Uterus (tissue), 4 donors: Measurements from ENCODE around the gene MAP3K3. TPM values are rescaled to one million over a fixed set of nuclear protein-coding genes. Genes with fewer than 3 reads are reported as not detected.

ENCODE experiments used
- DNase-seq, 2 donors: peaks; one replicate each; pipeline ENCODE4 v3.0.0-alpha.2; 2019 to 2020
- H3K27ac ChIP-seq, 2 donors: fragments of 200-600 bp; sonication (generic); 1 replicate in 1 of 2; 2 replicates in 1 of 2; pipeline ENCODE4 v1.5.1; 2016 to 2018
- H3K27me3 ChIP-seq, 2 donors: fragments of 200-600 bp; sonication (generic); one replicate each; pipeline ENCODE4 v1.5.1; 2018 to 2019; ENCODE audit warnings: control low read depth in 1 of 2
- H3K36me3 ChIP-seq, 2 donors: fragments of 200-600 bp; sonication (generic); one replicate each; pipeline ENCODE4 v1.5.1; 2019; ENCODE audit warnings: control low read depth in 1 of 2
- H3K4me1 ChIP-seq, 2 donors: fragments of 200-600 bp; sonication (generic); one replicate each; pipeline ENCODE4 v1.5.1; 2018 to 2019; ENCODE audit warnings: control low read depth in 1 of 2
- H3K4me3 ChIP-seq, 2 donors: fragments of 200-600 bp; sonication (generic); 1 replicate in 1 of 2; 2 replicates in 1 of 2; pipeline ENCODE4 v1.5.1; 2018 to 2019; ENCODE audit warnings: mild to moderate bottlenecking in 1 of 2
- H3K9me3 ChIP-seq, 2 donors: fragments of 200-600 bp; sonication (generic); one replicate each; pipeline ENCODE4 v1.5.1; 2019; ENCODE audit warnings: control low read depth in 1 of 2
- POLR2A ChIP-seq, 2 donors: fragments of 450-650 bp; IDR thresholded peaks; one replicate each; pipeline ENCODE4 v1.6.1; 2016; ENCODE audit warnings: antibody characterized with exemption in 2 of 2, mild to moderate bottlenecking in 1 of 2, moderate library complexity in 1 of 2
- intact Hi-C: fragments of 100-400 bp; cut with DNase I; formaldehyde crosslinking; loops from one replicate; pipeline ENCODE4 v1.15.1; 2023; ENCODE audit warnings: low total_unique reads
- total RNA-seq, 4 donors: library from RNA; depleted of rRNA in 3 of 4; stranded (reverse); fragments of >200 nt in 3 of 4; gene quantifications; one replicate each; pipeline versions ENCODE4 v1.1.0 to v1.2.4, GENCODE V29; 2014 to 2023
- TF ChIP-seq, protein P1 (sequence below), 4 experiments: fragments of 200-600 bp in 2 of 4; fragments of 450-650 bp in 2 of 4; sonication (generic) in 2 of 4; IDR thresholded peaks; one replicate each; pipeline ENCODE4 v1.5.1; 2016 to 2019; ENCODE audit warnings: antibody characterized with exemption in 4 of 4, mild to moderate bottlenecking in 2 of 4, moderate library complexity in 1 of 4
- donor health status: DM: yes; HTN: yes; CAD: no.

MAP3K3 gene
- total RNA-seq, 4 donors from 2014 or later = 31.5 to 63.0 (median 56.3) TPM

DNA sequence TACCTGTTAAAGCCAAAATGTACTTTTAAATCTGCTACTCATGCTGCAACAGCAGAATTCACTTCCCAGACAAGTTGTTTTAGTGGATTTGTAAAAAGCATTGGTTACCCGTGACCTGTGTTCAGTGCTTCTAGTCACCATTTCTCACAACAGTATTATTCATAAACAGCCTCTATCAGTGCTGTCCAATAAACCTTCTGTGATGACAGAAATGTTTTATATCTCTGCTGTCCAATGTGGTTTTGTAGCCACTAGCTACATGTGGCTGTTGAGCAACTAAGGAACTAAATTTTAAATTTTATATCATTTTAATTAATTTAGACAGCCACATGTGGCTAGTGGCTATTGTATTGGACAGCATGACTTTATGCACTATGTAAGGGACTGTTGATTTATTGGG lies 12.6 kb downstream of the MAP3K3 start:
- DNase-seq = no peak
- Histone ChIP-seq H3K27me3 (no peaks in the 10 kb centered on the region), H3K9me3 (no peaks in the 10 kb centered on the region), H3K27ac (no peak overlapping the region), H3K36me3 (no peaks in the 10 kb centered on the region), H3K4me3 (no peak overlapping the region), H3K4me1 (no peaks in the 10 kb centered on the region)
- intact Hi-C loops = no loop called here
- no peak for TF ChIP-seq POLR2A (IDR thresholded peaks at IDR 0.05)
- TF ChIP-seq, protein P1, sequence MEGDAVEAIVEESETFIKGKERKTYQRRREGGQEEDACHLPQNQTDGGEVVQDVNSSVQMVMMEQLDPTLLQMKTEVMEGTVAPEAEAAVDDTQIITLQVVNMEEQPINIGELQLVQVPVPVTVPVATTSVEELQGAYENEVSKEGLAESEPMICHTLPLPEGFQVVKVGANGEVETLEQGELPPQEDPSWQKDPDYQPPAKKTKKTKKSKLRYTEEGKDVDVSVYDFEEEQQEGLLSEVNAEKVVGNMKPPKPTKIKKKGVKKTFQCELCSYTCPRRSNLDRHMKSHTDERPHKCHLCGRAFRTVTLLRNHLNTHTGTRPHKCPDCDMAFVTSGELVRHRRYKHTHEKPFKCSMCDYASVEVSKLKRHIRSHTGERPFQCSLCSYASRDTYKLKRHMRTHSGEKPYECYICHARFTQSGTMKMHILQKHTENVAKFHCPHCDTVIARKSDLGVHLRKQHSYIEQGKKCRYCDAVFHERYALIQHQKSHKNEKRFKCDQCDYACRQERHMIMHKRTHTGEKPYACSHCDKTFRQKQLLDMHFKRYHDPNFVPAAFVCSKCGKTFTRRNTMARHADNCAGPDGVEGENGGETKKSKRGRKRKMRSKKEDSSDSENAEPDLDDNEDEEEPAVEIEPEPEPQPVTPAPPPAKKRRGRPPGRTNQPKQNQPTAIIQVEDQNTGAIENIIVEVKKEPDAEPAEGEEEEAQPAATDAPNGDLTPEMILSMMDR (IDR thresholded peaks at IDR 0.05) = no peak

DNA sequence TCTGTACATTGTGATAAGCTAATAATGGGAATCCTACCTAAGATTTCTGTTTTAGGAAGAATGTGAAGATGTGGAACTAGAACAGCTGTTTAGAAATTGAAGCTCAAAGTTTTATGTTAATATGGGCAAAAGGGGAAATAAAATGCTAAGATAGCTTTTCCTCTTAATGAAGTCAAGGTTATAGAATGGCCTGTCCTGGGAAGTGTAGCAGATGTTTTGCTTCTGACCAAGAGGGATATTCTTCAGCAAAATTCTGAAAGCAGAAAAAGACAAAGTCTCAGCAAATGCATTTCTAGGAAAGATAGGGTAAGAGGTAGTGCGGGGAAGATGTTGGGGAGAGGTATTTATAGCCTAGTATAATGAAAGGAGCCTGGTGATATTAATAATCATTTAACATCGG lies 13.1 kb downstream of the MAP3K3 start:
- no peaks in the 10 kb centered on the region for H3K4me1 ChIP-seq
- intact Hi-C loops = no loop called here
- H3K36me3 ChIP-seq = no peaks in the 10 kb centered on the region

DNA sequence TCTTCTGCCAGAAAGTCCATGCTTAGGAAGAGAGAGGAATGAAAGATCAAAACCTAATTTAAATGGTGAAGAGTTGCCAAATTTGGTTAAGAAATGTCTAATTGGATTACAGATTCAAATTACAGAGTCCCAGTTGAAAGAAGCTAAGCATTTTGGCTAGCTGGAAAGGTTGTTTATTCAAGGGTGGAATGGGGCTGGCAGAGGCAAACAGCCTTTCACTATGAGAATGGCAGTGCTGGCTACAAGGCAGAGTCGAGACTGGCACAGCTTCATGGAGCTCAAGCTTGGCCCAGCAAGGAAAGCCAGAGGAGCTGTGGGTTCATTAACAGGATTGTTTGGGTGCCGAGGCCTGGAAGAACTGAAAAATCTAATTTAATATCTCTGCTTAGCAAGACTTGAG lies 13.6 kb downstream of the MAP3K3 start:
- DNase-seq = no peak
- no peak for TF ChIP-seq POLR2A (IDR thresholded peaks at IDR 0.05)
- TF ChIP-seq, protein P1 (IDR thresholded peaks at IDR 0.05) = no peak
- Histone ChIP-seq H3K27ac (no peak overlapping the region), H3K4me3 (no peak overlapping the region), H3K4me1 (no peaks in the 10 kb centered on the region), H3K36me3 (no peaks in the 10 kb centered on the region), H3K9me3 (no peaks in the 10 kb centered on the region), H3K27me3 (no peaks in the 10 kb centered on the region)
- intact Hi-C loops = no loop called here

More for the DNA sequence above, 13.1 kb downstream of the MAP3K3 start:
- H3K27me3 ChIP-seq = no peaks in the 10 kb centered on the region
- no peaks in the 10 kb centered on the region for H3K9me3 ChIP-seq
- no peak overlapping the region for H3K27ac ChIP-seq
- no peak overlapping the region for H3K4me3 ChIP-seq
- TF ChIP-seq, protein P1 (IDR thresholded peaks at IDR 0.05) = no peak
- no peak for TF ChIP-seq POLR2A (IDR thresholded peaks at IDR 0.05)
- DNase-seq = no peak

DNA sequence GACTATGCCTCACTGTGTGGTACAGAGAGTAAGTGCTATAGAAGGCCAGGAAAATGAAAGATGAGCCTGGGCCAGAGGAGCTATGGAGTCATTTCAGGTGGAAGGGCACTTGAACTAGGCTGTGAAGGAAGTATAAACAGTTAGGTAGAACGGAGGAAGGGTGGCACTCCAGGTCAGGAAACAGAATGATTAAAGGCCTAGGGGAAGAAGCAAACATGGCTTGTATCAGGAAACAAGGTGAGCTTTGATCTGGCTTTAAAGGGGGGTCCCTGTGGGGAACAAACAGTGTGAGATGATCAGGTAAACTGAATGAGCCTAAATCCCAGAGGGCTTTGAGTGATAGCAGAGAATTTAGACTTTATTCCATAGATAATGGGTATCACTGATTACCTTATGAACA lies 16.9 kb downstream of the MAP3K3 start:
- no peak for TF ChIP-seq POLR2A (IDR thresholded peaks at IDR 0.05)
- TF ChIP-seq, protein P1 (IDR thresholded peaks at IDR 0.05) = no peak
- no peak for DNase-seq
- Histone ChIP-seq H3K4me3 (no peak overlapping the region), H3K4me1 (no peaks in the 10 kb centered on the region), H3K36me3 (no peaks in the 10 kb centered on the region), H3K9me3 (no peaks in the 10 kb centered on the region), H3K27me3 (no peaks in the 10 kb centered on the region), H3K27ac (no peak overlapping the region)
- intact Hi-C loops = no loop called here

DNA sequence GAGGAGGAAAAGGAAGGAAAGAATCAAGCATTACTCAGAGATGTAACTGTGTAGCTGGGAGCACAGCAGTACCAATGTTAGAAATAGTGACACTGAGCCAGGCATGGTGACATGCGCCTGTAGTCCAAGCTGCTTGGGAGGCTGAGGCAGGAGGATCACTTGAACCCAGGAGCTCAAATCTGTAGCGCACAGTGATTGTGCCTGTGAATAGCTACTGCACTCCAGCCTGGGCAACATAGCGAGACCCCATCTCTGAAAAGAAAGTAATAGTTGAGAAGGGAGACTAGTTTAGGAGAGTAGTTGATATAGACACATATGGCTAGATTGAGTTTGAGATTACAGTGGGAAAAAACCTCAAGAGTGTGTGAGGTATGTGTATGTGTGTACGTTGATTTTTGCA lies 17.8 kb downstream of the MAP3K3 start:
- Histone ChIP-seq H3K4me3 (no peak overlapping the region), H3K27ac (no peak overlapping the region), H3K4me1 (no peaks in the 10 kb centered on the region), H3K9me3 (no peaks in the 10 kb centered on the region), H3K27me3 (no peaks in the 10 kb centered on the region), H3K36me3 (no peaks in the 10 kb centered on the region)
- no peak for TF ChIP-seq POLR2A (IDR thresholded peaks at IDR 0.05)
- TF ChIP-seq, protein P1 (IDR thresholded peaks at IDR 0.05) = no peak
- intact Hi-C loops = no loop called here
- no peak for DNase-seq
